GM12874 (cell line): ENCODE results near the gene LRRD1.

ENCODE experiments used
- CTCF ChIP-seq: IDR thresholded peaks from 2 replicates; pipeline ENCODE4 v1.5.1; 2011; ENCODE audit warnings: low read depth, mild to moderate bottlenecking, control low read depth, low read length, moderate library complexity; ENCODE audit not compliant: insufficient read depth

Gene LRRD1

DNA sequence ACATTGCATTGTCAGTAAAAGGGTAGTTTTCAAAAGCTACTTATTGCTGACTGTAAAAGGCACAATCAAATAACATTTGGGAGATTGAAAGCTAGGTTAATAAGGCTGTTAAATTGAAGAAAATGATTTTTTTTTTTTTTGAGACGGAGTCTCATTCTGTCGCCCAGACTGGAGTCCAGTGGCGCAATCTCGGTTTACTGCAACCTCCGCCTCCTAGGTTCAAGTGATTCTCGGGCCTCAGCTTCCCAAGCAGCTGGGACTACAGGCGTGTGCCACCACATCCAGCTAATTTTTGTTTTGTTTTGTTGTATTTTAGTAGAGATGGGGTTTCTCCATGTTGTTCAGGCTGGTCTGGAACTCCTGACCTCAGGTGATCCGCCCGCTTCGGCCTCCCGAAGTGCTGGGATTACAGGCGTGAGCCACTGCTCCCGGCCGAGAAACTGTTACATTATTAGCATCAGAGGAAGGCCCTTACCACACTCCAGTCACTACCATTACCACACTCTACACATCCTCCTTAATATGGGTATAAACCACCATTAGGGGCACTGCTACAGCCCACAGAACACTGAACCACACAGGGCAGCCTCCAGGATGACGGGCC lies 45.7 kb downstream of the LRRD1 start:
- TF ChIP-seq CTCF, result no peak

DNA sequence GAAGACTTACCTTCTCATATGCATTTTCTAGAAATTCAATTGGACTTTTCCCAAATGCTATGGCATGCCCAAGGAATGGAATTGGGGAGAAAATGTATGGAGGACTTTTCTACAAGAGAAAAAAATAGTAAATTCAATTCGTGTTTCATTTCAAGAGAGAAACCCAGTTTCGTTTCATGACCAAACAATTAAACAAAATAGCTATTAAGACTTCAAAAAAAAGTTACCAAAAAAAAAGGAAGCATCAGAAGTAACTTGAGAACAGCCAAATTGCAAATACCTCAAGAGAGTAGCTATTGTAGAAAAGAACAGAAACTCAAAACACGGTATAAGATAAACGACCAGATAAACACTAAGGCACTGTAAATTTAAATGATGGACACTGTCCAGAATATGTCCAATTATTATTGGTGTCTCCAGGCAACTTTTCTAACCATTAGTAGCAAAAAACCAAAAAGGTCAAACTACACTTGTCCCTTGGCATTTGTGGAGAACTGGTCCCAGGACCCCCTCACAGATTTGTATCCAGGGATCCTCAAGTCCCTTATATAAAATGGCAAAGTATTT lies 47.1 kb downstream of the LRRD1 start:
- no peak for TF ChIP-seq CTCF

DNA sequence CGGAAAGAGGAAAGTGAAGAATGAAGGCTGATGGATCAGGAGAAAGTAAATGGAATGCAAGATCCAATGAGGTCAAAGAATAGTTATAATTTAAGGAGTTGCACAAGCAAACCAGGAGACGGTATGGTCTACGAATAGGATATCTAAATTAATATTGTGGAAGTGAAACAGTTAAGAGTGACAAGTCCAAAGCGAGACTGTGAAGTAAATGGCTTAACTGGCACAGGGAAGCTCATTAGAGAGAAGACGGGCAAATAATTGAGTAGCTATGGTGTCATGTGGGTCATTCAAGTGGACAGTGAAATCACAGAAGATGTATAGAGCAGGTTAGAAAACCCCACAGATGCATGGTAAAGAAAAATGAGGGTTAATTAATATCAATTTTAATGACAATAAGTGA lies 47.8 kb downstream of the LRRD1 start:
- no peak for TF ChIP-seq CTCF

DNA sequence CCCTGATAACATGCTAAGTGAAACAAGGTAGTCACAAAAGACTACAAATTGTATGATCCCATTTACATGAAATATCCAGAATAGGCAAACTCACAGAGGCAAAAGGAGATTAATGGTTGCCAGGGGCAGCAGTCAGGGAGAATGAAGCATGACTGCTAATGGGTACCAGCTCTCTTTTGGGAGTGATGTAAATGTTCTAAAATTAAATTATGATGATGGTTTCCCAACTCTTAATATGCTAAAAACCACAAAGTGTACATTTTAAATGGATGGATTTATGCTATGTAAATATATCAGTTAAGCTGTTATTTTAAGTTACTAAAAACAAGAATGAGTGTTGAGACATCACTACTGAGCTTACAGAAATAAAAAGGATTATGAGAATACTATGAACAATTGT lies 57.3 kb downstream of the LRRD1 start:
- TF ChIP-seq CTCF, result no peak

GRCh38 chr7:92119213-92119759 lies 59.7 kb downstream of the LRRD1 start:
- no peak for TF ChIP-seq CTCF

GRCh38 chr7:92116949-92117348 lies 62.0 kb downstream of the LRRD1 start:
- TF ChIP-seq CTCF, result no peak

DNA sequence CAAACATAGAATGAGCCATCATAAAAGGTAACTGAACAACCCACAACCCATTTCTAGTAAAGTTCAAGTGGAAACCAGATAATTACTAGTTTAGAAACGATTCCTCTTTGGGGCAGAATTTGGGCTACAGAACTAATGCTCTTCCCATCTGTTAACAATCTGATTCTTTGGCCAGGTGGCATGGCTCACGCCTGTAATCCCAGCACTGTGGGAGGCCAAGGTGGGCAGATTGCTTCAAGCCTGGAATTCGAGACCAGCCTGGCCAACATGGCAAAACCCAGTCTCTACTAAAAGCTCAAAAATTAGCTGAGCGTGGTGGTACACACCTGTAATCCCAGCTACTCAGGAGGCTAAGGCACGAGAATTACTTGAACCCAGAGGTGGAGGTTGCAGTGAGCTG lies 63.1 kb downstream of the LRRD1 start:
- TF ChIP-seq CTCF, result no peak
